SK-N-SH treated with all-trans-retinoic acid at 6 μM for 48 hours (cell line): ENCODE results near the gene SLC15A1.

Experiments
- ATAC-seq: fragments of 200-7000 bp; cut with Tn5 transposase; 3 replicates; pipeline ENCODE4 v1.9.1; 2020; ENCODE audit warnings: mild to moderate bottlenecking, moderate library complexity
- ARNTL ChIP-seq: fragments of 450-650 bp; formaldehyde crosslinking; IDR thresholded peaks from 2 replicates; pipeline ENCODE4 v1.5.0; 2020; ENCODE audit warnings: low read depth, mild to moderate bottlenecking, moderate library complexity, borderline replicate concordance
- BACH2 ChIP-seq: fragments of 250-450 bp; sonication (Bioruptor Pico); IDR thresholded peaks from 2 replicates; pipeline ENCODE4 v1.9.0; 2021; ENCODE audit warnings: mild to moderate bottlenecking, borderline replicate concordance
- CREB5 ChIP-seq: fragments of 250-450 bp; sonication (Bioruptor Pico); IDR thresholded peaks from 2 replicates; pipeline ENCODE4 v1.5.1; 2020; ENCODE audit warnings: low read depth, mild to moderate bottlenecking, moderate library complexity
- CSDC2 ChIP-seq: fragments of 250-450 bp; sonication (Bioruptor Pico); IDR thresholded peaks from 2 replicates; pipeline ENCODE4 v1.5.0; 2020; ENCODE audit warnings: mild to moderate bottlenecking, moderate library complexity
- CSRNP3 ChIP-seq: fragments of 250-450 bp; sonication (Bioruptor Pico); IDR thresholded peaks from 2 replicates; pipeline ENCODE4 v1.5.1; 2021; ENCODE audit warnings: mild to moderate bottlenecking, moderate library complexity
- ESRRG ChIP-seq: fragments of 250-450 bp; sonication (Bioruptor Pico); IDR thresholded peaks from 2 replicates; pipeline ENCODE4 v1.6.1; 2021; ENCODE audit warnings: mild to moderate bottlenecking
- ISL1 ChIP-seq: fragments of 250-450 bp; sonication (Bioruptor Pico); IDR thresholded peaks from 2 replicates; pipeline ENCODE4 v2.1.2; 2022; ENCODE audit warnings: mild to moderate bottlenecking, moderate library complexity
- OSR1 ChIP-seq: fragments of 250-450 bp; sonication (Bioruptor Pico); IDR thresholded peaks from 2 replicates; pipeline ENCODE4 v1.8.0; 2022; ENCODE audit warnings: moderate library complexity, mild to moderate bottlenecking, inconsistent platforms
- PATZ1 ChIP-seq: fragments of 250-450 bp; sonication (Bioruptor Pico); IDR thresholded peaks from 2 replicates; pipeline ENCODE4 v1.8.0; 2020; ENCODE audit warnings: mild to moderate bottlenecking, moderate library complexity, borderline replicate concordance
- POU6F1 ChIP-seq: fragments of 250-450 bp; sonication (Bioruptor Pico); IDR thresholded peaks from 2 replicates; pipeline ENCODE4 v1.8.0; 2021; ENCODE audit warnings: low read depth, mild to moderate bottlenecking, moderate library complexity, borderline replicate concordance
- PPARA ChIP-seq: fragments of 250-450 bp; sonication (Bioruptor Pico); IDR thresholded peaks from 2 replicates; pipeline ENCODE4 v1.5.0; 2020; ENCODE audit warnings: mild to moderate bottlenecking, borderline replicate concordance
- RARB ChIP-seq: fragments of 250-450 bp; sonication (Bioruptor Pico); IDR thresholded peaks from 2 replicates; pipeline ENCODE4 v1.8.0; 2021; ENCODE audit warnings: mild to moderate bottlenecking, moderate library complexity
- SNAI2 ChIP-seq: fragments of 250-450 bp; sonication (Bioruptor Pico); IDR thresholded peaks from 2 replicates; pipeline ENCODE4 v1.5.0; 2020; ENCODE audit warnings: mild to moderate bottlenecking, moderate library complexity
- TCF4 ChIP-seq: fragments of 250-450 bp; sonication (Bioruptor Pico); IDR thresholded peaks from 2 replicates; pipeline ENCODE4 v1.8.0; 2021; ENCODE audit warnings: mild to moderate bottlenecking, moderate library complexity, borderline replicate concordance
- TOX ChIP-seq: fragments of 250-450 bp; sonication (Bioruptor Pico); IDR thresholded peaks from 2 replicates; pipeline ENCODE4 v1.8.0; 2021; ENCODE audit warnings: mild to moderate bottlenecking, moderate library complexity, borderline replicate concordance
- TSHZ2 ChIP-seq: fragments of 250-450 bp; sonication (Bioruptor Pico); IDR thresholded peaks from 2 replicates; pipeline ENCODE4 v1.5.0; 2020; ENCODE audit warnings: mild to moderate bottlenecking, moderate library complexity
- ZC3H10 ChIP-seq: fragments of 250-450 bp; sonication (Bioruptor Pico); IDR thresholded peaks from 2 replicates; pipeline ENCODE4 v1.5.1; 2021; ENCODE audit warnings: mild to moderate bottlenecking, moderate library complexity
- ZFP3 ChIP-seq: fragments of 250-450 bp; sonication (Bioruptor Pico); IDR thresholded peaks from 2 replicates; pipeline ENCODE4 v1.5.0; 2020; ENCODE audit warnings: mild to moderate bottlenecking, moderate library complexity
- ZFP30 ChIP-seq: fragments of 450-650 bp; formaldehyde crosslinking; IDR thresholded peaks from 2 replicates; pipeline ENCODE4 v1.5.0; 2022; ENCODE audit warnings: mild to moderate bottlenecking, moderate library complexity
- ZNF565 ChIP-seq: fragments of 450-650 bp; formaldehyde crosslinking; conservative IDR thresholded peaks from 2 replicates; pipeline ENCODE4 v1.5.0; 2020; ENCODE audit warnings: low read depth, mild to moderate bottlenecking, moderate library complexity
- ZNF70 ChIP-seq: fragments of 450-650 bp; formaldehyde crosslinking; IDR thresholded peaks from 2 replicates; pipeline ENCODE4 v1.5.0; 2020; ENCODE audit warnings: mild to moderate bottlenecking, moderate library complexity

SLC15A1 gene

GRCh38 chr13:98657506-98658085 lies 94.9 kb downstream of the SLC15A1 start:
- ATAC-seq, result peak; percentile 19; the same call in 2 of the 3 replicates
- TF ChIP-seq ESRRG (CRISPR knock-in tag) (no peak), TCF4 (CRISPR knock-in tag) (peak; percentile 30; the same call in 1 of the 2 replicates), TSHZ2 (CRISPR knock-in tag) (no peak), POU6F1 (CRISPR knock-in tag) (no peak), PPARA (CRISPR knock-in tag) (no peak), CSRNP3 (CRISPR knock-in tag) (no peak), ISL1 (CRISPR knock-in tag) (peak; percentile 23; the same call in 1 of the 2 replicates), BACH2 (CRISPR knock-in tag) (no peak), PATZ1 (no peak), ZNF70 (CRISPR knock-in tag) (no peak), ZNF565 (CRISPR knock-in tag) (no peak), ZFP30 (CRISPR knock-in tag) (no peak), ZFP3 (no peak), CSDC2 (no peak), TOX (CRISPR knock-in tag) (no peak)
- TF ChIP-seq, all 23 proteins: peak for 2

- ATAC-seq, result no peak
- no peak for TF ChIP-seq OSR1 (CRISPR knock-in tag)
- TF ChIP-seq CREB5 (CRISPR knock-in tag), result no peak
- no peak for TF ChIP-seq TOX (CRISPR knock-in tag)
- no peak for TF ChIP-seq CSRNP3 (CRISPR knock-in tag)
- TF ChIP-seq BACH2 (CRISPR knock-in tag), result no peak
- TF ChIP-seq ZC3H10 (CRISPR knock-in tag), result no peak
- no peak for TF ChIP-seq ZNF70 (CRISPR knock-in tag)
- TF ChIP-seq SNAI2 (CRISPR knock-in tag), result no peak
- TF ChIP-seq PATZ1, result no peak
- no peak for TF ChIP-seq TCF4 (CRISPR knock-in tag)
- no peak for TF ChIP-seq POU6F1 (CRISPR knock-in tag)
- TF ChIP-seq RARB (CRISPR knock-in tag), result no peak
- no peak for TF ChIP-seq ARNTL
- TF ChIP-seq ZFP30 (CRISPR knock-in tag), result no peak
- no peak for TF ChIP-seq TSHZ2 (CRISPR knock-in tag)
These were observed 96.2 kb downstream of the SLC15A1 start for GRCh38 chr13:98656223-98656622.
